DMS79 treated with DMSO at 0.1 percent for 48 hours (cell line): ENCODE results near the gene BTBD16.
A peak's percentile ranks its signal among the peaks of the same experiment; 100 is the strongest.

Experiments used
- DNase-seq: peaks from one replicate; lab custom pipeline; 2025; lab: John Stamatoyannopoulos, UW

Gene BTBD16

DNA sequence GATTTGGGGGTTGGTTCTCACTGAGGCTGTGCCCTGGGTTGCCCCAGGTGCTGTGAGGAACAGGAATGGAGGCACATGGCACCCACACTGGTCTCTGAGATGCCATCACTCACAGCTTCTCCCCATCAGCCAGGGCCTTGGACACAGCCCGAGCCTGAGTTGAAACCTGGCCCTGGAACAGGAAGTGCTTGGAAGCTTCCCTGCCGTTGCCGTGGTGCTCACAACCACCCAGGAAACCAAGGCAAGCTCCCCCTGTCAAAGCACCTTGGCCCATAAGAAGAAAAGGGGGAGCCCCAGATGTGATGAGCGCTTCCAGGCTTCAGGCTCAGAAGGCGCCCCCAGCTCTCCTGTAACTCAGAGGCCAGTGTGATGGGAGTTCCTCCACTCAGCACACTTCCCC lies at the start of gene BTBD16:
Gene BTBD16, plus strand, starts transcription at position 221 of the 400 bp plus-strand sequence. CDS start 3,786 bp downstream, outside the sequence.
- no peak for DNase-seq

DNA sequence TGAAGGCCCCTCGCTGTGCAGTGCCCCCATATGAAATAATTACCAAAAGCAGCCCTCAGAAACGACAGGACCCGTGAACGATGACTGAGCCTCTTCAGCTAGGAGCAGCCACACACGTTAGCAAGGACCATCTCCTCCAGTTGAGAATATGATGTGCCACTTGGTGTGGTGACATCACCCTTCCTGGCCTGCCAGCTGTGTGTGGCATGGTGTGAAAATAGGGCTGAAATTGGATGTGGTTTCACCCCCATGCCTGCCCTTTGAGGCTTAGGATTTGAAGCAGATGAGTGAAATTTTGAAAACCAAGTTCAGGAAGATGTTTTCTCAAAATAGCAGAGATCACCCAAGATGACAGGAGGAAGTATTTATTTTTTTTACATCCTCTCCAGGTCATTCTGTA lies 49.1 kb upstream of the BTBD16 start:
- DNase-seq: no peak

DNA sequence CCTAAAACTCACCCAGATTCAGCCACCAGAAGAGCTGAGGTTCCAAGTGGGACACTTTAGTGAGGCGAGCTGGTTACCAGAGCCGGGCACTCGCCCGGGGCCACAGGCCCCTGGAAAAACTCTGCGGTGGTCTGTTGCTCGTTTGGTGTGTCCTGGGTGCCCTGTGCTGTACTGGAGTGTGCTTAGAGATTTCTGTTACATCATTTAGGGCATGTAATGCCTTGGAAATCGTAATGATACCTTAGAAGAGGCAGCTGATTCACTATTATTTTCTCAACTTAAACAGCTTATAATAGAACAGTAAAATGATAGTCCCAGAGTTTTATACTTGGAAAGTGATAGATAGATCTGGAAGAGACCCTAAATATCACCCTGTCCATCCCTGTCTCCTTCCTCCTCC lies 48.5 kb upstream of the BTBD16 start:
- no peak for DNase-seq

DNA sequence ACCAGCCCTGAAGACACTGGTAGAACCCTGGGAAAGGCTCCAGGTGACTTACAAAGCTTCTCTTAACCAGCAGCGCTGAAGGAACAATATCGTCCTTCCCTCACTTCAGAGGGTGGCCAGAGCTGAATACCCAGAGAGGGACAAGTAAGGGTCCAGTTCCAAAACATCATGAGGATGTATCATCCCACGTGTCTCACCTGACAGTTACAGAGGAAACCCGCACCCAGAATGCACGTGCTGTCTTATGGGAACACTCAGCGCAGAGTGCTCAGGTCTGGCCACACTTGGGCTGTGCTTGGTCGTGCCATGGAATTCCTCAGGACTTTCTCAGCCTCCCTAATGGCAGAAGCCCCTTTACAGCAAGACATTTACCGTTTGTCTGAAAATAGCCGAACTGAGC lies 46.9 kb upstream of the BTBD16 start:
- no peak for DNase-seq

DNA sequence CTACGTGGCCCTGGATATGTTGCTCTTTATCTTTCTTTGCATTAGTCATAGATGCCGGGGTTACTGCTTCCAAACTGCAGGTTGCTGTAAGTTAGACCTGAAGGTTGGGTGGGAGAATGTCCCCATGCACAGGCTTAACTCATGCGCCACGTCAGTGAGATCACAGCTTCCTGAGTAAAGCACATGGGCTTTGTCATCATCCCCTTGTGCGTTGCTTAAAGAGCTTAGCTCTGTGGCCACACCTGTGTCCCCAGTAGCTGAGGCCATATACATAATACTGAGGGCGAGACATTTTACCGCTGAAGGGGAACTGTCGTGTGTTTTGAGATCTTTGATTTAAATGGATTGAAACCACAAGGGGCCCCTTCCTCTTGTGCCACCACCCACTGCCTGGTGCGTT lies 45.8 kb upstream of the BTBD16 start:
- no peak for DNase-seq

DNA sequence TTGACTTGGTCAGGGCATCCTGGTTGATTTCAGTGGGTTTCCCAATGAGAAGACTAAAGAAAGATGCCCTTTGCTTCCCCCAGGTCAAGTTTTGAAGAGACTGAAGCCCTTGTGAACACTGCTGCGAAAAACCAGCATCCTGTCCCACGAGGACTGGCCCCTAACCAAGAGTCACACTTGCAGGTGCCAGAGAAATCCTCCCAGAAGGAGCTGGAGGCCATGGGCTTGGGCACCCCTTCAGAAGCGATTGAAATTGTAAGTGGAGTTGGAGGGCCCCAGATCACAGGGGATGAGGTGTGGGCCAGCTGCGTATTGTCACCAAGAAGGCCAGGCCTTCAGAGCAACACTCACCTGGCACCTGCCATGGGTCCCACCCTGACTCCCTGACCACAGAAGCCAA lies 43.3 kb upstream of the BTBD16 start:
- no peak for DNase-seq

DNA sequence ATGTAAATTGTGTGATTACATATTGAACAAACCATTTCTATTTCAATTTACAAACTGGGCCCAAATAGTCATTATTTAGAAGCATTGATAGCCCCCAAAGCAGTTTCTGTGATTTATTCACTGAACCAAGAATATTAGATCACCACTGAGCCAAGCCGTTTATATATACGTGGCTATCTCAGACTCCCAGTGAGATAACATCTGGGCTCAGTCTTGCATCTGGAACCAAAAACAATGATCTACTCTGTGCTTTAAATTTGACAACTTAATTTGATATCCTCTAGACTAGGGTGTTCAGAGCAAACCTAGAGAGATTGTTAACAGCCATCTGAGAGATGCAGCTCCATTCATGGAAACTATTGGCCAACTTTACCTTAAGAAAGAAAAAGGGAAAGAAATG lies 41.4 kb upstream of the BTBD16 start:
- DNase-seq: no peak

DNA sequence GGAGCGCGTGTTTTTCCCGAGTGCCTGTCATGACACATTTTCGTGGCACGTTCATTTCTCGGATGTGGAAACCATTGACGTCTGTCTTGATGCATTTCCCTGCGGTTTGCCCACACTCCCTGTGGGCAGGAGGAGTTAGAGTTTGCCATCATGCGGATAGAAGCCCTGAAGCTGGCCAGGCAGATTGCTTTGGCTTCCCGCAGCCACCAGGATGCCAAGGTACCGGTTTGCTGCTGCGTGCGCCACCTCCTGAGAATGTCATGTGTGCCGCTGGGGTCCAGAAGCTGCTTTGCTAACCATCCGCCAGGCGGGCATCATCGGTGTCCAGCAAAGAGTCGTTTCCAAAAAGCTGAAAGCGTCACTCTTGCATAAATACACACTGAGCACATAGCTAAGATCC lies 40.9 kb upstream of the BTBD16 start:
- no peak for DNase-seq

DNA sequence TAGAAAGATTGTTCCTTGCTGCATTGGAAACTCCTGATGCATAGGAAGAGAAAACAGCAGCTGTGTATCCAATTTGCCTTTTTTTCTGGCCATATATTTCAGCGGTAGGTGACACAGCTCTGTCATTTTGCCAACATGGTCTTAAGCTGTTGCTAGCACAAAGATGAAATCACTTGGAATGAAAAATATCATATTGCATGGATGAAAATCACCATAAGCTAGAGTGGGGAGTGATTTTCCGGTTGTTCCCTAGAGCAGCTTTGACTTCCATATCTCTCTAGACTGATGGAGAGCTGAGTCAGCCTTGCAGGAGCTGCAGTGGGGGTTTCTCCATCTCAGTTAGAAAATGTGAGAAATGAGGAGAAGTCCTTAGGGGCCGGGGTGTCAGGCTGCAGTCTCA lies 38.3 kb upstream of the BTBD16 start:
- no peak for DNase-seq

DNA sequence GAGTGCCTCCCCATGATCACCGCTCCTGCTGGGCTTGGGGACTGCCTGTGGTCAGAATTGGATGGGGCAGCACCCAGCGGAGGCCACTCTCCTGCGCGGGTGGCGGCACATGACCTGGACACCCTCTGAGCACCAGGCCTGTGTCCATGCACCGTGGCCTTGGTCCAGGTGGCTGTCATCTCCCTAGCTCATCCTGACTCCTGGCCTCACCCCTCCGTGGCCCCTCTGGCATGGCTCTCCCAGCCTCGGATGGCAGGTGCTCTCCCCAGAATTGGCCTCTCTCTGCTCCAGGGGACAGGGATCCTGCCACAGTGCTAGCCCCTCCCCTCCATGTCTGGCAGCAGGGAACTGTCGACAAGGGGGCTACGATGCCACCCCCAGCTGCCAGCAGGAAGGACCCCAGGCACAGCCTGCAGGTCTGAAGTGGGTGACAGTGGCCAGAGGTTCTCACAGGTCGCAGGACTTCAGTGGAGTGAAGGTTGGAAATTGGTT lies 37.2 kb upstream of the BTBD16 start:
- no peak for DNase-seq

DNA sequence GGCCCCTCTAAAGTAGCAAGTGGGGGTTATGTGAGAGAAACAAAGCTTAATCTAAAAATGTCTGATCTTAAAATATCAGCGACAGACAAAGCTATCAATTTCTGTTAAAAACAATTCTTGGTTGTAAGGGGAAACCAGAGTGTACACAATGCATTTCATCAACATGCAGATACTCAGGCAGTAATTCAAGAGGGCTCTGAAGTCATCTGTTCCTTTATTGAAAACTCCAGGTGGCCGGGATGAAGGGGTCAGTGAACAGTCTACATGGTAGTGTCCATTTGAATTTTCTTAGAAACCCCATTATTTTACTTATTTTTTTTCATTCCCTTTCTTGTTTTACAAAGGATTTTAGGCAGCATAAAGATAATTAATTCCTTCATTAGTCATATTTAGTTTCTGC lies 36.7 kb upstream of the BTBD16 start:
- DNase-seq: peak; percentile 24

DNA sequence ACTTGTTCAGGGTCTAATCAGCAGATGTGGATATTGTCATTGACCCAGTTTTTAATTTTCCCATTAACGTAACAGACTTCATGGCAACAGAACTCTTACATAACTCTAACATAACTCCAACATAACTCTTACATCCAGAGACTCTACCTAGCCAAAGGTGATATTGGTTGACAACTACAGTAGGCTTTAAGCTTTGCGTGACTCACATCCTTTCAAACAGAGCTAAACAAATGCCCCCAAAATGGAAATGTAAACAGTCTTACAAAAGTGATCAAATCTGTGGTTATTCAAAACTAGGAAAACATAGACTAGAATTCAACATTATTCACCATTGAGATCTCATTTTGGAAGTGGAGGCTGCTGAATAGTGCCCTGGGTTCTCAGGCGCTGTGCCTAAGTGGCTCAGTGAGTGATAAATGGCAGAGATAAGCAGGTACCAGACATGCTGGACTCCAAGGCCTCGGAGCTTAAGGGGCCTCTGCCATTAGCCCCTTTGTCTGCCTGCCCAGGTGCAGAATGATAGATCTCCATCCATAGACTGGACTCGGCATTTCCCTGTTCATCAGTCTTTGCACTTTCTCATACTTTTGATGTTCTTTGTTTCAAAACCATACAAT lies 34.3 kb upstream of the BTBD16 start:
- peak; percentile 3 for DNase-seq

DNA sequence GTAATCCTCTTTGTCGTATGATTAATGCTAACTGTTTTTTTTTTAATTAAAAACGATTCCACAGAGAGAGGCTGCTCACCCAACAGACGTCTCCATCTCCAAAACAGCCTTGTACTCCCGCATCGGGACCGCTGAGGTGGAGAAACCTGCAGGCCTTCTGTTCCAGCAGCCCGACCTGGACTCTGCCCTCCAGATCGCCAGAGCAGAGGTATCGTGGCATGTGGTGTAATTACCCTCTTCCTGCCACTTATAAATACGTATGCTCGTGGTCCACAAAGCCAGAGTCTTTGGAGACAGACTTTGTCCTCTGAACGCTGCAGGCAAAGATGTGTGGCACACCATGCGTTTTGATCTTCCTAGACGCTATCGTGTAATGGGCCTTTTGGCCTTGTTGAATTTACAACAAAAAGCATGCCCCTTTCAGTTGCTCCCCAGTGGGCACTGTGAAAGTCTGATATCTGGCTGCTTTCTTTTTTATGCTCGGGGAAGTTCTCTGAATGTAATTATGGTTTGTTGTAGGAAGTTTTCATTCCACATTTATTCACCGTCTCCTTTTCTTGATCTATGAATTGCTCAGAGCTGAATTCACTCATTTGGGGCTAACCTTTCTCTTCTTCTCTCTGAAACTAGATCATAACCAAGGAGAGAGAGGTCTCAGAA lies 33.6 kb upstream of the BTBD16 start:
- no peak for DNase-seq

DNA sequence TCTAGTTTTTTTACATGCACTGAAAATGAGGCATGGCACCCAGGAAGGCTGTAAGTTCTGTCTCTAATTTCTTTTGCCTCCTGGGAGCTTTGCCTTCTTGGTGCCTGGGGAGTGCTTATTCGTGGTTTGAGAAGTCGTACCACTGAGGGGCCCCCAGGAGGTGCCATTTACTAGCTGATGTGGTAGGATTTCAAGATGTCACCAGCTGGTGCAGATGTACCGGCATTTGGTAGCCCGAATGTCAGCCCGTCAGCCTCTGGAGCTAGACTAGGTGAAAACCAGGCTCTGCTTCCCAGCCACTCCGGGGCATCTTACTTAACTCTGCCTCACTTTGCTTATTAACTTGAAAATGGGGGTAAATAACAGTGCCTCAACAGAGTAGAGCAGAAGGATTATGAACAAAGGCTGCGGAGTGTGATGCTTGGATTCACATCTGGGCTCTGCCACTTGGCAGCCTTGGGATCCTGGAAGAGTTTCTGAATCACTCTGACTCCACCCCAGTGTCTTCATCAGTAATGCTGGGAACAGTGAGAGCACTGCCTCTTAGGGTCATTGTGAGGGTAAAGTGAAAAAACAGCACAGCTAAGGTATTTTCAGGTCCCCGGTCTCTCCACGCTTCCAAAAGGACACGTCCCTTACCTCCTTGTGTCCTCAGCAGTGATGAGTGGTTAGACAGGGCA lies 31.4 kb upstream of the BTBD16 start:
- no peak for DNase-seq

DNA sequence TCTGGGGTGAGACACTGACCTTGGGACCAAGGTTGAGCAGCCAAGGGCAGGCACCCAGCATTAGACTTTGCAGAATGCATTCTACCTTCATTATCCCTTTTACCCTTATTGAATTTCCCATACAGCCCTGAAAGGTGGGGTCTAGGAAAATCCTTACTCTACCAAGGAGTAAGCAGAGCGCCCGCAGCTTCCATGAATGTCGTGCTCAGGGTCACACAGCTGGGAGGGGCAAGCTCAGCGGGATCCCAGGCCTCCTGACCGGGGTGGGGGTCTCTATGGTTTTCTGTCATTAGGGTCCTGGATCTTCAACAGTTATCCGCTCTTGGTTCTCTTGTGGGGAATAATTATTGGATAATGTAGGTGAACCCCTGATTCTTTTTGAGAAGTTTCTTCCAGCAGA lies 30.7 kb upstream of the BTBD16 start:
- DNase-seq: no peak

DNA sequence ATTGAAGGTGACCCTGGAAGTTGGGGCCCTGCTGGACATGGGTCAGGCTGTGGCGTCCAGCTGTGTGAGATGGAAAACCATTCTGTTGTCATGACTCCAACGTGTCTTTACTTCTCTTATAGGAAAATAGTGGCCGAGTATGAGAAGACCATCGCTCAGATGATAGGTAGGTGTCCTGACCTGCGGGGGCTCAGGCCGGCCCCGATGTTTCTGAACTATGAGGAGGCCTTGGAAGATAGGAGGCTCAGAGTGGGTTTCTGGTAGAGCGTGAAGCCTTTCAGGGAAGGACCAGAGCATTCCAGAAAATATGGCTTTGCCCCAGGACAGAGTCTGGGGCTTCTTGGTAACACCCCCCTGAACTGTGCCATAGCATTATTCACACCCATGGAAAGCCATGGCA lies 29.3 kb upstream of the BTBD16 start:
- no peak for DNase-seq

DNA sequence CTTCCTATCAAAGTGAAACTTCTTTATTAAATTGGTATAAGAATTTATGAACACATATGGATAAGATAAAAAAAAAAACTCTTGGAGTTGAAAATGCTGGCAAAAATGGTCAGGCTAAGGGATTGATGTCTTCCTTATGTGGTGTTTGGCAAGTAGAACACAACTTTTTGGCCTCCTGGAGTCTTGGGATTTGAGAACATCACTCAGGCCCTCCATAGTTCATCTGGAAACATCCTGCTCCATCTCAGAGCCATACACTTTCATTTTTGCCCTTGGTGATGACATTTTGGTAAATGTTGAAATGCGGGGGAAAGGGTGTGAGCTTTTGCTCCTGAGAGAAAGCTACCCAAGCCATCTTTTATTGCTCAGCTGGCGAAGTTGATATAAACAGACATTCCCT lies 27.5 kb upstream of the BTBD16 start:
- no peak for DNase-seq

DNA sequence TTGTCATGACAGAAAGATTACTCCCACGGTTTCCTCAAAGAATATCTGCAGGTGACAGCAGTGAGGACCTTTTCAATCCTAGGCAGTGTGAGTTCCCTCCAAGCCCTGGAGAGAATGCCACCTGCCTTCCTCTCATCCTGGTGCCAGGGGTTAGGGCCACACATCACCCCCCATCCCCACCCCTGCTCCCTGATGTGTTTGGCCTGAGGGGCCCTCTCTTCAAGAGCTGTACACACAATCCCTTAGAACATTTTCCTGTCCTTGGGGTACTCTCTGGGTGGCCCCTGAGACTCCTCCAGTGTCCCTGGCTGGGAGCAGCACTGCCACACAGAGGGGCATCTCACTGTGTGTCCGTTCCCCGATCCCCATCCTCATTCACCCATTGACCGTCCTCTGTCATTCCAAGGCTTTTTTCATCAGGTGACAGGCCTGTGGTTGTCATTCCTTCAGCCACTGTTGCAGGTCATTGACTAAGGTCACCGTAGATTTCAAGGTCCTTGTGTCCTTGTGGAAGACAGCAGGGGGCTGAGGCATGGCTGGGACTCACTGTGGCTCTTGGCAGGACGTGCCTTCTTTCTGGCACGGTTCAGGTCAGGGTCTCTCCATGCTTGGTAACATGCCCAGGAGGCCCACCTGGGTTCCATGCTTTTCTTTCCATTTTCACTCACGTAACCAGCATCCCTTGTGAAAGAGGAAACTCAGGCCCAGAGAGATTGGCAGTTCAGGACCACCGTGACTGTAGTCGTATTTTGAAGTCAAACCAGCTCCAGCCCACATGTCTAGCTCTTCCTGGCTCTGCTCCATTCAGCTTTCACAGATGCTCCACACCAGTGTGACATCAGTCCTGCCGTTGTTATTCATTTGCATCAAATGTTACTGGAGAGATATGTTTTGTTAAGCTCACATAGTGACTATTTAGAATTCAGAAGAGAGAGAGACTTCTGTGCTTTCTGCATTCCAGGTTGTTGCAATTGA lies 26.8 kb upstream of the BTBD16 start:
- no peak for DNase-seq

DNA sequence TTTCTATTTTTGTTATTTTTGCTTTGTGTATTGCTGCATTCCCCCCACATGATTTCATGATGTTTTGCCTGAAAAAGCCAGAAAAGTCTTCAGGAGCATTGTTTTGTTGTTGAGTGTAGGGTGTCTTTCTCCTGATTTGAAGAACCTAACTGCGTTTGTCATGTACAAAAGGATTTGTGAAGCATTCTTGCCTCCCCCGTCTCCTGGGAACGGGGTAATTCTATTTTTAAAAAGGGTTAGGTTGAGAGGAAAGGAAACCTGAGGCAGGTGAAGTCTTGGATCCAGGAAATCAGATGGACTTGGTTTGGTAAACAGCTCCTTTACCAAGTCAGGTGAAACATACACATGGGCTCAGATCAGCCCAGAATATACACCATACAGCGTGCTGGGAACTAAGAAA lies 26.0 kb upstream of the BTBD16 start:
- DNase-seq: no peak

DNA sequence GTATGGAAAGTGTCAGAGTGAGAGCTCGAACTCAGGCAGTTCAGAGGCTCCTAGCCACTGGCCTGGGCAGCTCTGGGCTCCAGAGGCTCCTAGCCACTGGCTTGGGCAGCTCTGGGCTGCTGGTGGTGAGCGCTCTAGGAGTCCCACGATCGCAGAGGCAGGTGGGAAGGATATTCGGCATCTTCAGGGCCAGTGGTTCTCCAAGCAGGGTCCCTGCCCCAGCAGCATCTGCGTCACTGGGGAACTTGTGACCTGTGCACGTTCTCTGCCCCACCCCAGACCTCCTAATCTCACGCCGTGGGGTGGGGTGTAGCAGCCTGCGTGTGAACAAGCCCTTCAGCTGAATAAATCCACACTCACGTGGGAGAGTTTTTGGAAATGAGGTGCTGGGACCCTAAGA lies 25.2 kb upstream of the BTBD16 start:
- no peak for DNase-seq

DNA sequence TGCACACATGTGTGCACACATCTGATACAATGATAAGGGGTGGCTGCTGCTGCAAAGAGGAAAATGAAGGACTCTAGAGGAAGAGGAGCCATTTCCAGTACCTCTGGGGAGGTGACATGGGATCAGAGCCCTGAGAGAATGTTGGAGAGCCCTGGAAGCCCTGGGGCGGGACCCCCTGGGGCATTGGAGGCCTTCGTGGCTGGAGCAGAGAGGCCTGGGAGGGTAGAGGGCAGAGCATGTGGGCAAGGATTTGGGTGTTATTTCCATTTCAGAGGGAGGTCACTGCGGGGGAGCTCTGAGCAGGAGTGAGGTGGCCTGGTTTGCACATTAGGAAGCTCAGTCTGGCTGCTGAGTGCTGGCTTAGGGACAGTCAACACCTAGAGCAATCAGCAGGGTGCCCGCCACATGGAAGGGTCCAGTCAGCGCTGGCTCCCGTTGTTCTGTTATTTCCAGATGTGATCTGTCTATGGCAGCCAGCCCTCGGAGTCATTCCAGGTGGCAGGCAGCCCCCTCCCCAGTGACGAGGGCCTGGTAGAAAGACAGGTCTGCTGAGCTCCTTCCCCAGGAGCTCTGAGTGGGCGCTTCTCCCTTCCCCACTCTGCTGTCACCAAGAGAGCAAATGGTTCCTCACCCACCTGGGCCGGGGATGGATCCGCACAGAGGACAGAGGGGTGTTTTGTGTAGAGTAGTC lies 24.1 kb upstream of the BTBD16 start:
- no peak for DNase-seq
